Stimulated activated effector memory CD8-positive, alpha-beta T cell treated with anti-CD3 and anti-CD28 coated beads, Interleukin-12 subunit alpha, Interleukin-12 subunit beta, amount 100 ng/mL, for 72 hours (primary cell): ENCODE data around the gene RP9.

Experiments
- ATAC-seq: fragments of 150-1000 bp; cut with Tn5 transposase; 2 replicates; pipeline ENCODE4 v1.10.0; 2021
- DNase-seq, 2 donors: peaks; one replicate each; pipeline ENCODE4 v3.0.0; 2021 to 2022; ENCODE audit warnings: low spot score in 2 of 2
- H3K27ac Mint-ChIP-seq: one replicate; pipeline ENCODE4 v1.8.0; 2022; ENCODE audit warnings: mild to moderate bottlenecking, mixed read lengths
- H3K36me3 Mint-ChIP-seq: one replicate; pipeline ENCODE4 v1.8.0; 2022; ENCODE audit warnings: mild to moderate bottlenecking, mixed read lengths
- H3K4me1 Mint-ChIP-seq: one replicate; pipeline ENCODE4 v1.8.0; 2022; ENCODE audit warnings: mixed read lengths
- H3K4me3 Mint-ChIP-seq: one replicate; pipeline ENCODE4 v1.8.0; 2022; ENCODE audit warnings: mild to moderate bottlenecking, mixed read lengths
- H3K9me3 Mint-ChIP-seq: one replicate; pipeline ENCODE4 v1.8.0; 2022; ENCODE audit warnings: mixed read lengths

Gene RP9, protein sequence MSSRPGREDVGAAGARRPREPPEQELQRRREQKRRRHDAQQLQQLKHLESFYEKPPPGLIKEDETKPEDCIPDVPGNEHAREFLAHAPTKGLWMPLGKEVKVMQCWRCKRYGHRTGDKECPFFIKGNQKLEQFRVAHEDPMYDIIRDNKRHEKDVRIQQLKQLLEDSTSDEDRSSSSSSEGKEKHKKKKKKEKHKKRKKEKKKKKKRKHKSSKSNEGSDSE

DNA sequence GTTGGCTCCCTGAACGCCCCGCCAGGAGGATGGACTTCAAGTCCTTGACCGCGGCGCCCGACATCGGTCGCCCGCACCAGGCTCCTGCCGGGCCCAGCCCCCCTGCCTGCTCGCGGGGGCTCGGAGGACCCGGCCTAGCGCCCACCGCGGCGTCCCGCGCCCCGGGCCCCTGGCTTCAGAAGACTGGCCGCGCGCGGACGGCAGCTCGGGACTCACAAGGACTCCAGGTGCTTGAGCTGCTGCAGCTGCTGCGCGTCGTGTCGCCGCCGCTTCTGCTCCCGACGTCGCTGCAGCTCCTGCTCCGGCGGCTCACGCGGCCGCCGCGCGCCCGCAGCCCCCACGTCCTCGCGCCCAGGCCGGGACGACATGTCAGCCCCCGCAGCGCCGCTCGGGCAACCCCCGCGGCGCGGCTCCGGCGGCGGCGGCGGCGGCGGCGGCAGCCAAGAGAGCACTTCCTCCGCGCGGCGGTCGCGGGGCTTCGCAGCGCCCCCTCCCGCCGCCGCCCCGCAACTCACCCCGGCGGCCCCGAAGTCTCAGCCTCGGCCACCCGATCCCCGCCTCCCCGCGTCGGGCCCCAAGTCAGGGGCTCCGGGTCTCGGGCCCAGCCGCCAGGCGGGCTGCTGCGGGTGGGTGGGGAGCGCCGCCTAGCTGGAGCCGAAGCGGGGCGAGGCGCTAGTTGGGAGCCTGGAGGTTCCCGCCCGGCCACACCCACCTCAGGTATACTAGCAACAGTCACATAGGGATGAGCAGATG is at the start of gene RP9:
Gene RP9 (minus strand): TSS at position 400 of the 753 bp plus-strand sequence. CDS start 32 bp downstream, at position 368.
- H3K4me1 Mint-ChIP-seq, result peaks cover 26% of the 10 kb centered on the region
- H3K36me3 Mint-ChIP-seq, result peaks cover 1% of the 10 kb centered on the region
- DNase-seq, result peak; percentile 69 to 85
- peak within 1 kb of the TSS; percentile 84 for H3K4me3 Mint-ChIP-seq
- no peaks in the 10 kb centered on the region for H3K9me3 Mint-ChIP-seq
- H3K27ac Mint-ChIP-seq, result peak within 1 kb of the TSS; percentile 81
- ATAC-seq, result peak; percentile 93

GRCh38 chr7:33157781-33158180 is 48.6 kb upstream of the RP9 start:
- DNase-seq, result no peak

DNA sequence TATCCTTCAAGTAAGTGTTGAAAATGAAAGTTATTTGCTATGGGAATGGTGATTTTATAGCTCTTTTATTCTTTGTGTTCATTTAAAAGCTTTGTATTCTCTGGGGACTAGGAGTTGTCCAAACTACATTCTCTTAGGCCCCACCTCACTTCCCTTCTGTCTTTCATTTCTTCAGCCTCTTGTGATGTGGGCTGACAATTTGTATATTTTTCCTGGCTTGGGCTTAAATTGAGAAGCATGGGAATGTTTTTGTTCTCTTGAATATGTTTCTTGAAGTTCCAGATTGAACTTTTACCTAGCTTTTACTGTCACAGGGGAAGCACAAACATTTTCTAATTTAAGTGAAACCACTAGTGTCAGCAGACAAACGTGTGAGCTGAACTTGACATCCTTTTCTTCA is 48.1 kb upstream of the RP9 start:
- no peak for ATAC-seq
- Mint-ChIP-seq H3K36me3 (peaks cover 5% of the 10 kb centered on the region), H3K4me1 (no peaks in the 10 kb centered on the region), H3K9me3 (no peaks in the 10 kb centered on the region), H3K4me3 (no peak overlapping the region), H3K27ac (no peak overlapping the region)
- no peak for DNase-seq

More at GRCh38 chr7:33157781-33158180, 48.6 kb upstream of the RP9 start:
- H3K4me3 Mint-ChIP-seq, result no peak overlapping the region
- no peak for ATAC-seq
- no peaks in the 10 kb centered on the region for H3K9me3 Mint-ChIP-seq
- H3K27ac Mint-ChIP-seq, result no peak overlapping the region
- no peaks in the 10 kb centered on the region for H3K4me1 Mint-ChIP-seq
- peaks cover 5% of the 10 kb centered on the region for H3K36me3 Mint-ChIP-seq

DNA sequence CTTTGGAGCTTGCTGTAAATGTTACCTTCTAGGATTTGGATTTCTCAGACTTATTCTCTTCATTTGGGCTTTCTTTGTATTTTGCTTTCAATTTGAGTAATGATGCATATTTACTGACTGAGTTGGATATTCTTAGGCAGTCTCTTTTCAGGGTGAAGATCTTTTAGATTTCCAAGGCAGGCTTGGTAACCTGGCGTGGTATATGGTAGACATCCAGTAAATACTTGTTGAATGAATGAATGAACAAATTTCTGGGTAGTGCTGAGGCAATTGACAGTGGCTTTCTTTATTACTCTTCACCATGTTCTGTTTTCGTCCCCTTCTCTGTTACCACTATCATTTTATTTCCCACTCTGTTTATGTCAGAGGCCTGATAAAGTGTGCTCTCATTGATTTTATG is 47.2 kb upstream of the RP9 start:
- Mint-ChIP-seq H3K4me3 (no peak overlapping the region), H3K4me1 (no peaks in the 10 kb centered on the region), H3K36me3 (peaks cover 5% of the 10 kb centered on the region), H3K9me3 (no peaks in the 10 kb centered on the region), H3K27ac (no peak overlapping the region)
- no peak for ATAC-seq
- no peak for DNase-seq

GRCh38 chr7:33155811-33156210 is 46.6 kb upstream of the RP9 start:
- H3K4me3 Mint-ChIP-seq, result no peak overlapping the region
- DNase-seq (no peak), ATAC-seq (no peak)
- no peak overlapping the region for H3K27ac Mint-ChIP-seq
- no peaks in the 10 kb centered on the region for H3K4me1 Mint-ChIP-seq
- peaks cover 5% of the 10 kb centered on the region for H3K36me3 Mint-ChIP-seq
- no peaks in the 10 kb centered on the region for H3K9me3 Mint-ChIP-seq

DNA sequence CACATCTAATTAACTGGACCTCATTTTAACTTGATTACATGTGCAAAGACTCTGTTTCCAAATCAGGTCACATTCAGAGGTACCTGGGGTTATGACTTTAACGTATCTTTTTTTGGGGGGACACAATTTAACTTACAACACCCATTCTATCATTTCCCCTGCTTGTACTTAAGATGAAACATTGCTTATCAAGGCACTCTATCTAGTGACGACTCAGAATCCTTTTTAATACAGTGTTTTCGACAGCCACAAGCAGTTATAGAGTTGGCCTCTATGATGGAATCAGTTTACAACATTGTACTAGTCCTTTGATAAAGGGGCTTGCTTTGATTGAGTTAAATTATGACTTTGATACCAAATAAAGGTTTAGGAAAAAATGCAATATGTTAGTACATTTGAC is 42.9 kb upstream of the RP9 start:
- Mint-ChIP-seq H3K4me3 (no peak overlapping the region), H3K4me1 (no peaks in the 10 kb centered on the region), H3K27ac (no peak overlapping the region), H3K36me3 (peaks cover 5% of the 10 kb centered on the region), H3K9me3 (no peaks in the 10 kb centered on the region)
- no peak for ATAC-seq
- no peak for DNase-seq

DNA sequence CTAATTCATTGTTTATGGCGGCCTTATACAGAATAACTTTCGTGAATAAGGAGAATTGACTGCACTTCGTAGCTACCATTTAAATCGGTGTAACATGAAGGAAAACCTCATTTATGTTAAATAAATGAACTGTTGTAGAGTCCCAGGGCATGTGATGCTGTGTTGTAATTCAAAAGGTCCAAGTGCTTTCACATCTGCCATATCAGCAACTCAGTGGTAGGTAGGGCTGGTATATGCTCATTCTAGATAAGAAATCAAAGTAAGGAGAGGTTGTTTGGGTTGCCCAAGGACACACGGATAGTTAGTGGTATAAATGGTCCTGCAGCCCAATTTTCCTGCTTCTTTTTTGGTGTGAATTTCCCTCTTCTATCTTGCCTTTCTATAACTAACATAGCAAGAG is 36.0 kb upstream of the RP9 start:
- Mint-ChIP-seq H3K4me3 (no peak overlapping the region), H3K9me3 (no peaks in the 10 kb centered on the region), H3K27ac (no peak overlapping the region), H3K4me1 (peaks cover 14% of the 10 kb centered on the region), H3K36me3 (no peaks in the 10 kb centered on the region)
- DNase-seq (no peak), ATAC-seq (no peak)

GRCh38 chr7:33143996-33144718 is 35.0 kb upstream of the RP9 start:
- Mint-ChIP-seq H3K27ac (no peak overlapping the region), H3K9me3 (no peaks in the 10 kb centered on the region), H3K4me3 (no peak overlapping the region), H3K4me1 (peaks cover 16% of the 10 kb centered on the region), H3K36me3 (no peaks in the 10 kb centered on the region)
- ATAC-seq, result no peak
- no peak for DNase-seq

- Mint-ChIP-seq H3K27ac (no peak overlapping the region), H3K4me1 (peaks cover 19% of the 10 kb centered on the region), H3K36me3 (no peaks in the 10 kb centered on the region), H3K9me3 (no peaks in the 10 kb centered on the region), H3K4me3 (no peak overlapping the region)
- DNase-seq (no peak), ATAC-seq (no peak)
Observed at GRCh38 chr7:33142585-33142984, 33.4 kb upstream of the RP9 start.

- no peak overlapping the region for H3K4me3 Mint-ChIP-seq
- no peak for ATAC-seq
- no peaks in the 10 kb centered on the region for H3K36me3 Mint-ChIP-seq
- H3K27ac Mint-ChIP-seq, result no peak overlapping the region
- H3K9me3 Mint-ChIP-seq, result peaks cover 2% of the 10 kb centered on the region
- DNase-seq, result no peak
- peaks cover 17% of the 10 kb centered on the region for H3K4me1 Mint-ChIP-seq
Observed at GRCh38 chr7:33137103-33137502, 27.9 kb upstream of the RP9 start.

GRCh38 chr7:33130184-33130583 is 21.0 kb upstream of the RP9 start:
- no peak for ATAC-seq
- Mint-ChIP-seq H3K27ac (peak overlapping the region; percentile 91), H3K4me1 (peaks cover 26% of the 10 kb centered on the region), H3K9me3 (no peaks in the 10 kb centered on the region), H3K4me3 (peak overlapping the region; percentile 92), H3K36me3 (no peaks in the 10 kb centered on the region)
- no peak for DNase-seq

DNA sequence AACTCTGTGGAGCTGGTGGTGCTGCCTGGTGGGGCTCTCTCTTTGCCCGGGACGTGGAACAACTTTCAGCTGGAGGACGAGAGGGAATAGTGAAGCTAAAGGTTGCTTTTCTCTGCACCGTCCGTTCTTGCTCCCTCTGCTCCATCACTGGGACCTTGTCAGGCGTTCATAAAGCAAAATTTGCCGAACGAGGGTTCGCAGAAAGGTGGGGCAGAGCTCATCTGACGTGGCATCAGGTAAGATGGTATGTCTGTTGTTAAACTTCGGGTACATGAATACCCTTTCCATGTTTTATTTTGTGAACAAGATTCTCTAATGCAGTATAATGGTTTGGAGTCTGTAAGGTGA is 20.6 kb upstream of the RP9 start:
- H3K9me3 Mint-ChIP-seq, result no peaks in the 10 kb centered on the region
- peak; percentile 4 for ATAC-seq
- DNase-seq, result no peak
- no peaks in the 10 kb centered on the region for H3K36me3 Mint-ChIP-seq
- H3K4me3 Mint-ChIP-seq, result peak overlapping the region; percentile 92
- peak overlapping the region; percentile 91 for H3K27ac Mint-ChIP-seq
- peaks cover 26% of the 10 kb centered on the region for H3K4me1 Mint-ChIP-seq

- H3K27ac Mint-ChIP-seq, result peak within 1 kb of the TSS; percentile 91
- H3K9me3 Mint-ChIP-seq, result no peaks in the 10 kb centered on the region
- peak within 1 kb of the TSS; percentile 92 for H3K4me3 Mint-ChIP-seq
- H3K36me3 Mint-ChIP-seq, result no peaks in the 10 kb centered on the region
- DNase-seq (peak; percentile 77 to 95), ATAC-seq (peak; percentile 99)
- peaks cover 26% of the 10 kb centered on the region for H3K4me1 Mint-ChIP-seq
Observed at GRCh38 chr7:33128990-33129805, 20.0 kb upstream of the RP9 start, which contains the start of gene BBS9. Gene BBS9 (plus strand): TSS chr7:33129564. CDS start chr7:33146253, 16,689 bp downstream.

GRCh38 chr7:33128631-33128989 is 19.4 kb upstream of the RP9 start:
- no peaks in the 10 kb centered on the region for H3K9me3 Mint-ChIP-seq
- peak overlapping the region; percentile 91 for H3K27ac Mint-ChIP-seq
- ATAC-seq (no peak), DNase-seq (no peak)
- H3K36me3 Mint-ChIP-seq, result no peaks in the 10 kb centered on the region
- H3K4me1 Mint-ChIP-seq, result peaks cover 26% of the 10 kb centered on the region
- H3K4me3 Mint-ChIP-seq, result peak overlapping the region; percentile 92

- no peaks in the 10 kb centered on the region for H3K9me3 Mint-ChIP-seq
- ATAC-seq (no peak), DNase-seq (no peak)
- H3K27ac Mint-ChIP-seq, result no peak overlapping the region
- H3K4me3 Mint-ChIP-seq, result no peak overlapping the region
- peaks cover 21% of the 10 kb centered on the region for H3K4me1 Mint-ChIP-seq
- H3K36me3 Mint-ChIP-seq, result no peaks in the 10 kb centered on the region
Observed at GRCh38 chr7:33127085-33127484, 17.9 kb upstream of the RP9 start.
